Mononuclear cell (primary cell): Measurements from ENCODE around the gene THNSL1. TPM values are rescaled to one million over a fixed set of nuclear protein-coding genes. Genes with fewer than 3 reads are reported as not detected.
"Not testable (repeated sequence)": the region's sequence is repeated elsewhere in the genome, so short reads cannot be mapped to it uniquely, and the experiment has no call there.

Experiments used
- H3K27me3 ChIP-seq: 2 replicates; pipeline ENCODE4 v1.6.0; 2011; ENCODE audit warnings: low read length, control low read depth; ENCODE audit not compliant: insufficient read depth
- H3K4me1 ChIP-seq: 2 replicates; pipeline ENCODE4 v1.5.1; 2011; ENCODE audit warnings: mild to moderate bottlenecking, low read length, control low read depth; ENCODE audit not compliant: insufficient read depth
- H3K4me3 ChIP-seq: 2 replicates; pipeline ENCODE4 v1.5.1; 2011; ENCODE audit warnings: mild to moderate bottlenecking, low read length, moderate library complexity
- H3K9me3 ChIP-seq: 2 replicates; pipeline ENCODE4 v1.5.1; 2011; ENCODE audit warnings: low read depth, mild to moderate bottlenecking, control low read depth, low read length
- total RNA-seq: library from RNA; depleted of rRNA; stranded (reverse); fragments of >200 nt; gene quantifications from one replicate; pipeline ENCODE4 v1.2.3, GENCODE V29; 2012

Gene THNSL1
- total RNA-seq, 1 donor: 0.31 TPM

DNA sequence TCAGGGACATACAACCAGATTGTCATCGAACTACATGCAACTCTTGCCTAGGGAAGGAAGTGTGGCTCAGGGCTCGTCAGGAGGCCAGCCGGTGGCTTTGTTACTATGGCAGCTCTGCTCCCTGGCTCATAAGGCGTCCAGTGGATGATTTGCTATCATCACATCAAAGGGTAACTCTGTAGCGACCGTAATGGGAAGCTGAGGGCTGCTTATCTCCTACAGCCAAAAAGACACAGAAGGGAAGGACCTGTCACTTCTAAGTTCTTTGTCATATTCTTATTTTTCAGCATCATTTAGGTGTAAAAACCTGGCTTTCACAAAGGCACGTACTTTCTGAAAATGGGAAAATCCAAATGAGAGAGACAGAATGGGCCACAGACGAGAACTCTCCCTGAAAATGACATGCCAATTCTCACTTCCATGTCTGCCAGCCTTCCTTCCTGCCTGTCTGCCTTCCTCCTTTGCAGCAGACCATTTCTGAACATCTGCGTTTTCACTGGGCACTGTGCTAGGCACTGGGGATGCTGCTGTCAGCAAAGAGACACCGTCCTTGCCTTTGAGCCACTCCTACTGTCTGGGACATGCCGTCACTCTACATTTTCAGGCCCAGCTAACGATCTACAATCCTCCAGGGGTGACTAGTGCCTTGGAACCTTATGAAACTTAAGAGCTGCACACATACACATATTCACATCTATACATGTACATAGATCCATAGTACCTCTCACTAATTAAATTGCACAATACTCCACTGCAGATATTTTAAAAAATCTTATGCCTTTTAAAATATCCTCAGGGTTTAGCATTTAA is 27.4 kb upstream of the THNSL1 start:
- Histone ChIP-seq H3K27me3 (no peaks in the 10 kb centered on the region), H3K4me1 (peaks cover 3% of the 10 kb centered on the region), H3K9me3 (no peaks in the 10 kb centered on the region), H3K4me3 (no peak overlapping the region)

DNA sequence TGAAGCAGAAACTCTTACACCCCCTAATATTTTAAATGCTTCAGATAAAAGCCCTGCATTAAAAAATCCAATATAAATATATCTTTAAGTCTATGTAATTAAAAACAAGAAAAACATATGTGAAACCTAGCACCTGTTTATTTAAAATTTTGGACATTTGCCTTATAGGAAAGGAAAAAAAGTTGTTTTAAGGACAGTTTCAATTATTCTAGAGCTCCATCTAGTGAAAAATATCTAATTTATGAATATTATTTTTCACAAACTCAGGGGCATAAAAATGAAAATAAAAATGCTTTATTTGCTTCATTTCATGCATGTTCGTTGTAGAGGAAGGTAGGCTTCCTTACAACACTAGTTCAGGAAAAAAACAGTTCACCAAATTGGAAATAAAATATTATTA is 26.5 kb upstream of the THNSL1 start:
- Histone ChIP-seq H3K9me3 (no peaks in the 10 kb centered on the region), H3K4me3 (no peak overlapping the region), H3K27me3 (no peaks in the 10 kb centered on the region), H3K4me1 (peaks cover 3% of the 10 kb centered on the region)

DNA sequence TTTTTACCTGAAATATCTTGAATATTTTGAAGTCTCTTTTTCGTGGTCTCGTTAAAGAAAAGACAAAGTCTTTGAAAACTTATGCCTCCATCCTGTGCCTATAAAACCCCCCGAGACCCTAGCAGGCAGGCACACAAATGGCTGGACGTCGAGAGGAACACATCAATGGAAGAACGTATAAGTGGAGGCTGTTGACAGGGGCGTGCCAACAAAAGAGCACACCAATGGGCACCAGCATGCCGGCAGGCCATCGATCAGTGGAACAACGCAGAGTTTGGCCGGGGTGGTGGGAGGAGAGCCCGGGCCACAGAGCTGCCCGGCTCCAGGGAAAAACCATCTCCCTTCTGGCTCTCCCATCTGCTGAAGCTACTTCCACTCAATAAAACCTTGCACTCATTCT is 25.1 kb upstream of the THNSL1 start:
- no peaks in the 10 kb centered on the region for H3K27me3 ChIP-seq
- no peak overlapping the region for H3K4me3 ChIP-seq
- H3K4me1 ChIP-seq: peaks cover 3% of the 10 kb centered on the region
- H3K9me3 ChIP-seq: no peaks in the 10 kb centered on the region

DNA sequence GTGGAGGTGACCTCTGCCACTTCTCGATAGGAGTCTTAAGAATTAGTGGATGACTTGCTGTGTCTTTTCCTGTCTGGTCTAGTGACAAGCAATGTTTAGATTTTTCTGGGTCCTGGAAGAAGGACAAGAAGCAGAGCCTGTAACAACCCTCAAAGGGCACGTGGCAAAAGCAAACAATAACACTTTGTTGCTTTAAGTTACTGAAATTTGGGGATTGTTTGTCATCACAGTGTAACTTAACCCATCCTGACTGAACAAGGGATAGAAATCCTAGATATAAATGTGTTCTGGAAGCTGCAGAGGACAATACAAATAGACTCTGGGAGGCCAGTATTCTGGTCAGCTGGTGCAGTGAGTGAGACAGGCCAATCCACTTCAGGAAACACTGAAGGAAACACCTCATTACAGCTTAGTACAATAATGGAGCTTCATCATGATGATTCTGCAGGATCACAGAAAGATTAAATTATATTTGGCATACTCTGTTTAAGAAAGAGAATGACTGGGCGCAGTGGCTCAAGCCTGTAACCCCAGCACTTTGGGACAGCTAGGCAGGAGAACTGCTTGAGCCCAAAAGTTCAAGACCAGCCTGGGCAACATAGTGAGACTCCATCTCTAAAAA is 23.8 kb upstream of the THNSL1 start:
- Histone ChIP-seq H3K27me3 (no peaks in the 10 kb centered on the region), H3K4me1 (peaks cover 3% of the 10 kb centered on the region), H3K4me3 (no peak overlapping the region), H3K9me3 (no peaks in the 10 kb centered on the region)

DNA sequence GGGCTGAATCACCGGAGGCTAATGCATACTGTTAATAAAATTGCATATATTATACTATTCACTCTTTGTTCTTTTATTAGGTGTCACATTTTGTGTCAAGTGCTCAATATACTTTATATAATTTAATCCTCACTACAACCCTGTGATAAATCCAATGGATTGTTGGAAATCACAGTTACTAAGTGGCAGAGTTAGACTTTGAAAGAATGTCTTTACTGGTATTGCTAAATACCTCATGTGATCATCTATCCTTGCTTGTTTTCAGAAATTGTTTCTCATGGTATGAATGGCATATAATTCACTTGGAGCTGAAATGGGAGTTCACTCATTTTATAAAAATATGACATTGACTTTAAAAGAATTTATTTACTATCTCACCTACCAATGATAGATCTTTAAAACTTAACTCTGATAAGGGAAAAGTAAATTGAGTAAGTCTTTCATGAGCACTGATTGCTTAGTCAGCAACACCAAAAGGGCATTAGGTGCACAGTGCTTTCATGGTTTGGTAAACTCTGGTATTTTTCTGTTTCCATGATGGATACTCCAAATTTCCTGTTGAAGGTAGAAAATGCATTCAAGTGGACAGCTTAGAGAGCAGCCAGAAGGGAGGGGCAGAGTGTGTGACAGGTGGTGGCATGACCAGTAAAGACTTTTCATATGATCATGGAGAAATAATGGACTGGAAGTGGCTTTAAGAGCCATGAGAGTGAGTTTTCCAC is 23.0 kb upstream of the THNSL1 start:
- no peak overlapping the region for H3K4me3 ChIP-seq

DNA sequence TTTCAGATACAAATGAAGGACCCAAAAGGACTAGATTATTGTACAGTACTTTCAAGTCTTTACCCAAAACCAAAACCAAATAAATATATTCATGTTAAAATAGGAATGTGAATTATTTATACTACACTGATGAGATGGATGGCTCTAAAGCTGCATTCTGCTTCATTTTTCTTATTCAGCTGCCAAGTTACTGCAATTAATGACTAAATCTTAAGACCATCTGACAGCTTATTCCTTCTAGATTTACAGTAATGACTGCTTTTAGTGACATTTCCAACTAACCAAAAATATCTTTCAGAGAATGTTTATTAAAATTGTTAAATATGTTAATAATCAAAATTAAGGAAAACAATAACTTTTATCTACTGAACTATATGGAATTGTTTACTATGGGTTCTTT is 21.3 kb upstream of the THNSL1 start:
- Histone ChIP-seq H3K4me1 (no peaks in the 10 kb centered on the region), H3K4me3 (no peak overlapping the region), H3K27me3 (no peaks in the 10 kb centered on the region), H3K9me3 (peaks cover 9% of the 10 kb centered on the region)

More for the DNA sequence above, 23.0 kb upstream of the THNSL1 start:
- Histone ChIP-seq H3K27me3 (no peaks in the 10 kb centered on the region), H3K9me3 (no peaks in the 10 kb centered on the region), H3K4me1 (peaks cover 3% of the 10 kb centered on the region)

DNA sequence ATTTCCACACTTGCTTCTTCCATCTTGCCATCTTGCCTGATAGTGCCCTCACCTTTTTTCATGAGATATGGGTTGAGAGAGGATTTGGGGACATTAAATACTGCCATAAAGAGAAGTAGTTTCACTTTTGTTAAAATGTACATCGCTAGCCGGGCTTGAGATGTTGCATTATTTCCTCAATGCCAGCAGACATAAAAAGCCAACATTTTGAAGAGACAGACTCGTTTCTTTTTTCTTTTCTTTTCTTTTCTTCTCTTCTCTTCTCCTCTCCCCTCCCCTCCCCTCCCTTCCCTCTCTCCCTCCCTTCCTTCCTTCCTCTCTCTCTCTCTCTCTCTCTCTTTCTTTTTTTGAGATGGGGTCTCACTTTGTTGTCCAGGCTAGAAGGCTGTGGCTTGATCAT is 18.4 kb upstream of the THNSL1 start:
- H3K27me3 ChIP-seq: no peaks in the 10 kb centered on the region
- H3K4me3 ChIP-seq: no peak overlapping the region
- H3K4me1 ChIP-seq: no peaks in the 10 kb centered on the region
- peaks cover 16% of the 10 kb centered on the region for H3K9me3 ChIP-seq

DNA sequence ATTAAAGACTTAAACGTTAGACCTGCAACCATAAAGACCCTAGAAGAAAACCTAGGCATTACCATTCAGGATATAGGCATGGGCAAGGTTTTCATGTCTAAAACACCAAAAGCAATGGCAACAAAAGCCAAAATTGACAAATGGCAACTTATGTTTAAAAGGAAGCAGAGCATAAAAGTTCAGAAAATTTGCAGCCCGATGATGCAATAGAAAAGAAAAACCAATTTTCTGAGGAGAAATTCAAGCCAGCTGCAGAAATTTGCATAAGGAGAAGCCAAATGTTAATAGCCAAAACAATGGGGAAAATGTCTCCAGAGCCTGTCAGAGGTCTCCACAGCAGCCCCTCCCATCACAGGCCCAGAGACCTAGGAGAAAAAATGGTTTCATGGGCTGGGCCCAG is 4.8 kb upstream of the THNSL1 start:
- not testable (repeated sequence) for H3K4me3 ChIP-seq, H3K4me1 ChIP-seq, H3K27me3 ChIP-seq

DNA sequence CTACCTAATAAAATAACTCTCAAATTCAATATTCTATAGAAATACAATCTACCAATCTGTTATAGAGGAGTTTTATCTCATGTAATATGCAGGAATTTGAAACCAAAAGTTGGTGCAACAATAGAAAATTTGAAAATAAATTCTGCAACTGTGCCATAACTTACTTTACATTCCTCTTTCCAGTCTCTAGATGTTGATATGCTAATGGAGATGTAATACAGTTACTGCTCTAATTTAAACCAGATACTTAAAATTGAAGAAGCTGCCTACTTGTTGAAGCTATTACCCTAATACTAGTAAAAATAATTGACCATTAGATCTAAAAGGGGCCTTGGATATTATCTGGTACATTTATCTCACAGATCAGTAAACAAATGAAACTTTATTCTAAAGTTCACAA is 1.8 kb upstream of the THNSL1 start:
- Histone ChIP-seq H3K27me3 (no peaks in the 10 kb centered on the region), H3K9me3 (no peaks in the 10 kb centered on the region), H3K4me3 (no peak overlapping the region), H3K4me1 (peaks cover 17% of the 10 kb centered on the region)

More for the DNA sequence above, 4.8 kb upstream of the THNSL1 start:
- not testable (repeated sequence) for H3K9me3 ChIP-seq

DNA sequence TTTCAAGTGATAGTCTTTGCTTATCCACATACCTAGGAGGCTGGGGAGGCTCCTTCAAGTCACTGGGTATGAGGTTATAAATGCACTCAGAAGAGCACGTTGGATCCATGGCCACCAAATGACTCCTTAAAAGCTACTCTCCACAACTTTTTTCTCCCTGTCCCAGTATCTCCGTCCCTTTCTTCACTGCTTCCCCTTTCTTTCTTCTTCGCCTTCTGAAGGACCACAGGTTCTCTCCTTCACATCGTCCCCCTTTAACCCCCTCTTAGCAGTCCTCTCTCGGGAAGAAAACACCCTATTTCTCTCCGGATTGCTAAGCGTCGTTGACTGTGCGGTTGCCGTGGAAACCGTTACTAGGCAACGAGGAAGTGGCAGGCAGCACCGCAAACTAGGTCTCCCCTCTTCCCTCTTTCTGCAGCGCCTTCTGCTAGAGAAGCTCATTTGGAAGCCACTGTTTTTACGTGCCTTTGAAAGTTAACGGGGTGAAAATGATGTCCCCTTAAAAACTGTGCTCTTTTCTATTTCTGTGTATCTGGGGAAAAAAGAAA is 510 bp upstream of the THNSL1 start, which contains the start of gene ENKUR:
Gene ENKUR, minus strand, starts transcription at position 331 of the 548 bp plus-strand sequence. Its CDS starts 222 bp downstream, at position 109.
- no peaks in the 10 kb centered on the region for H3K9me3 ChIP-seq
- H3K4me3 ChIP-seq: peak within 1 kb of the TSS; percentile 63
- no peaks in the 10 kb centered on the region for H3K27me3 ChIP-seq
- peaks cover 17% of the 10 kb centered on the region for H3K4me1 ChIP-seq

DNA sequence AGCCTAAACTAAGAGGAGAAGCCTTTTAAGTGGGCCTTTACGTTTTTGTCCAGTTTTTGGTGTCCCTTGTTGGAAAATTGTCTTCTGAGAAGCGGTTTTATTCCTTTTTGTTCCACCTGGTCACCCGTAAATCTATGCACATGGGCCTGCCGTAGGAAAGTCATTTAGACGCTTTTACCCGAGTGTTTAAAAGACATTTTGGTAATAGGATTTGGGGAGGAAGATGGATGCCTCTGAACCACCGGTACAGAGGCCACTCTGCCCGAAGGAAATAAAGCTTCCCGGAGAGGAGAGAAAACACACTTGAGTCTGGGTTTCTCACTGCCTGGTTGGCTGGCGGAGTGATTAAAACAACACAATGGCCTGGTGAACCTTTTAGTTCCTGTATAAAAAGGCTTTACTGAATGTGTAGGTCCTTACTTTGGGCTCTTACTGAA is 760 bp downstream of the THNSL1 start:
- Histone ChIP-seq H3K4me3 (peak overlapping the region; percentile 63), H3K4me1 (peaks cover 17% of the 10 kb centered on the region), H3K27me3 (no peaks in the 10 kb centered on the region), H3K9me3 (no peaks in the 10 kb centered on the region)

DNA sequence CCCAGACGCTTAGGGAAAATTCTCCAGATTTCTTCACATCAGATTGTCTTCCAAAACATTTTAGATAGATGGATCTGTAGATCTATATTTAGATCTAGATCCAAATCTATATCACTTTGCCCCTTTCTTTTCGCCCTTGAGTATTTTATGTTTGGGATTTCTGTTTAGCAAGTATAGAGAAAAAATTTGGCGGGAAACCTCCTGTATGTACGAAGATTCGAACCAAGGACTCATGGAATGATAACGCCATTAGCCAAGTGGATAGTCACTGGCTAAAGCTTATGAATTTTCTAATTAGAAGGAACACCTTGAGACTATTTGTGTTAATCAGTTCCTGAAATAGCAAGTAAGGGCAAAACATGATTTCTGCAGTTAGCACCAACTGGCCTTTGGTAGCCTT is 1.2 kb downstream of the THNSL1 start:
- H3K27me3 ChIP-seq: no peaks in the 10 kb centered on the region
- H3K4me3 ChIP-seq: no peak overlapping the region
- H3K9me3 ChIP-seq: no peaks in the 10 kb centered on the region
- H3K4me1 ChIP-seq: peaks cover 17% of the 10 kb centered on the region

DNA sequence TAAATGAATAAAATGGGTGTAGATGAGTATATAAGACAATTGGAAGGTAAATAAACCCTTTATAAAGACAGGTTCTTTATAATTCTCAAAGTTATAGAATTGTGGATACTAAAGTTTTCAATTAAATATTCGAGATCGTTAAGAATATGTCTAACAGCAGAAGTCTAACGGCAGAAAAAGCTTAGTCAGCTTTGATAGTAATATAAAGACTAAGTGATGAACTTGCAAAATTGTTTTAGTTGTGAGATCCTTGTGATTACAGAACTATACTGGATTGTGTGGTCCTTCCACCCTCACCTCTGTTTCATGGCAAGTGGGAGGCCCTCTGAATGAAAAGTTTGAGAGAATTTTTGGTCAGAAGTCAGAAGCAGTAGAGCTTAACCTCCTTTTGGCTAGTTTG is 2.3 kb downstream of the THNSL1 start:
- Histone ChIP-seq H3K9me3 (no peaks in the 10 kb centered on the region), H3K27me3 (no peaks in the 10 kb centered on the region), H3K4me1 (peaks cover 17% of the 10 kb centered on the region), H3K4me3 (no peak overlapping the region)

DNA sequence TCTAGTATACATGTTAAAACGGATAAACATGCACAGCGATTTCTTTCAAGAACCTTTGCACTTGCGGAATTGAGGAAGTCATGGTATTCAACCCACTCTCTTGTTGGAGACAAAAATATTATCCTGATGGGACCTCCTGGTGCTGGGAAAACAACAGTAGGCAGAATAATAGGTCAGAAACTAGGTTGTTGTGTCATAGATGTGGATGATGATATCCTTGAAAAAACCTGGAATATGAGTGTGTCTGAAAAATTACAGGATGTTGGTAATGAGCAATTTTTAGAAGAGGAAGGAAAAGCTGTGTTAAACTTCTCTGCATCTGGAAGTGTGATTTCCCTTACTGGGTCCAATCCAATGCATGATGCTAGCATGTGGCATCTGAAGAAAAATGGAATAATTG is 6.9 kb downstream of the THNSL1 start:
- no peaks in the 10 kb centered on the region for H3K9me3 ChIP-seq
- H3K27me3 ChIP-seq: no peaks in the 10 kb centered on the region
- no peaks in the 10 kb centered on the region for H3K4me1 ChIP-seq
- no peak overlapping the region for H3K4me3 ChIP-seq

DNA sequence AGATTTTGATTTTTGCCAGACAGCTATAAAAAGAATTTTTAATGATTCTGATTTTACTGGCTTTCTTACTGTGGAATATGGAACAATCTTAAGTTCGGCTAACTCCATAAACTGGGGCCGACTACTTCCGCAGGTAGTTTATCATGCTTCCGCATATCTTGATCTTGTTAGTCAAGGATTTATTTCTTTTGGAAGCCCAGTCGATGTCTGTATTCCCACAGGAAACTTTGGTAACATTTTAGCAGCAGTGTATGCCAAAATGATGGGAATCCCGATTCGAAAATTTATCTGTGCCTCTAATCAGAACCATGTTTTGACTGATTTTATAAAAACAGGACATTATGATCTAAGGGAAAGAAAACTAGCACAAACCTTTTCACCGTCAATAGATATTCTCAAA is 8.1 kb downstream of the THNSL1 start:
- Histone ChIP-seq H3K4me3 (no peak overlapping the region), H3K9me3 (no peaks in the 10 kb centered on the region), H3K4me1 (no peaks in the 10 kb centered on the region), H3K27me3 (no peaks in the 10 kb centered on the region)
